ENCODE data around the gene KIAA0040. TPM values are rescaled to one million over a fixed set of nuclear protein-coding genes. Genes with fewer than 3 reads are reported as not detected.

KIAA0040 gene
- total RNA-seq, 1 experiment from 2014 or later, result 5.0 TPM

- Histone ChIP-seq H3K27me3 (ENCODE audit: insufficient read depth, low read length) (no peaks in the 10 kb centered on the region), H3K4me1 (ENCODE audit: insufficient read depth, low read length) (no peaks in the 10 kb centered on the region), H2AFZ (ENCODE audit: low read length) (no peak overlapping the region), H4K8ac (replicated peaks; ENCODE audit: insufficient read length, low read depth, low read length) (no peak overlapping the region), H3K27ac (ENCODE audit: insufficient read length, low read depth, low read length) (no peak overlapping the region), H3K9ac (ENCODE audit: extremely low read depth, insufficient read length, low read length) (no peak overlapping the region), H3K79me2 (ENCODE audit: insufficient read depth, low read length) (no peaks in the 10 kb centered on the region), H4K20me1 (ENCODE audit: control insufficient read depth, insufficient read depth, insufficient read length) (no peaks in the 10 kb centered on the region), H3K9me3 (ENCODE audit: control insufficient read depth, low read depth, low read length) (no peaks in the 10 kb centered on the region), H3K79me1 (ENCODE audit: insufficient read depth, low read depth, low read length, poor library complexity, severe bottlenecking) (no peaks in the 10 kb centered on the region), H2BK12ac (ENCODE audit: insufficient read length, low read depth, low read length) (no peak overlapping the region), H3K56ac (ENCODE audit: insufficient read length, low read depth, low read length) (no peak overlapping the region), H4K91ac (ENCODE audit: insufficient read length, low read depth, low read length) (no peak overlapping the region), H2BK15ac (ENCODE audit: low read depth, low read length) (no peak overlapping the region), H4K5ac (ENCODE audit: insufficient read length, low read depth, low read length) (no peak overlapping the region), H2BK120ac (ENCODE audit: low read depth, low read length, poor library complexity, severe bottlenecking) (no peak overlapping the region), H2BK5ac (ENCODE audit: insufficient read length, low read length) (no peak overlapping the region), H3K4me2 (ENCODE audit: insufficient read depth, insufficient read length, low read length) (no peak overlapping the region), H3K23me2 (ENCODE audit: insufficient read length, low read depth, low read length, poor library complexity, severe bottlenecking) (no peaks in the 10 kb centered on the region), H3T11ph (ENCODE audit: low read length) (no peak overlapping the region), H3K23ac (ENCODE audit: insufficient read length, low read depth, low read length) (no peak overlapping the region), H3K14ac (ENCODE audit: insufficient read depth, low read length) (no peak overlapping the region), H2AK5ac (ENCODE audit: insufficient read length, low read length) (no peak overlapping the region), H3K18ac (ENCODE audit: insufficient read length, low read depth, low read length) (no peak overlapping the region), H2BK20ac (ENCODE audit: low read depth, low read length, poor library complexity, severe bottlenecking) (no peak overlapping the region), H3K4ac (ENCODE audit: low read depth, low read length) (no peak overlapping the region)
- Mint-ChIP-seq H3K4me3 (no peak overlapping the region), H3K9me3 (no peaks in the 10 kb centered on the region), H3K27me3 (ENCODE audit: low read depth) (no peaks in the 10 kb centered on the region), H3K4me1 (no peaks in the 10 kb centered on the region), H3K27ac (no peak overlapping the region), H3K36me3 (ENCODE audit: insufficient read depth in 1 of 3, low read depth in 3 of 3) (no peaks in the 10 kb centered on the region; a peak in 2 of 7 replicates)
- no peak for DNase-seq
- WGBS (ENCODE audit: extremely low coverage, insufficient read length, low lambda C conversion rate), result no CpG with 5 or more reads among the region's 3 CpGs
- TF ChIP-seq CTCF (conservative IDR thresholded peaks at IDR 0.05), result no peak
Measured at GRCh38 chr1:175172503-175172902, 20.1 kb downstream of the KIAA0040 start.

All from H9 (cell line).